Left ventricle myocardium inferior (tissue), 1 donor: ENCODE results near the gene ZNF831. TPM values are rescaled to one million over a fixed set of nuclear protein-coding genes. Genes with fewer than 3 reads are reported as not detected.

Experiments used
- DNase-seq: peaks from one replicate; pipeline ENCODE4 v3.0.0-alpha.2; 2020
- H3K27ac ChIP-seq: fragments of 200-600 bp; replicated peaks from 2 replicates; pipeline ENCODE4 v1.8.0; 2021
- H3K27me3 ChIP-seq: fragments of 200-600 bp; 2 replicates; pipeline ENCODE4 v1.8.0; 2021; ENCODE audit warnings: low read depth
- H3K36me3 ChIP-seq: fragments of 200-600 bp; 2 replicates; pipeline ENCODE4 v1.8.0; 2021
- H3K4me1 ChIP-seq: fragments of 200-600 bp; 2 replicates; pipeline ENCODE4 v1.8.0; 2021
- H3K4me3 ChIP-seq: fragments of 200-600 bp; 2 replicates; pipeline ENCODE4 v1.8.0; 2021; ENCODE audit warnings: mild to moderate bottlenecking, moderate library complexity
- H3K9me3 ChIP-seq: fragments of 200-600 bp; replicated peaks from 2 replicates; pipeline ENCODE4 v1.8.0; 2021
- CTCF ChIP-seq: fragments of 200-600 bp; IDR thresholded peaks from 2 replicates; pipeline ENCODE4 v1.8.0; 2021; ENCODE audit warnings: antibody characterized with exemption, mild to moderate bottlenecking, borderline replicate concordance
- intact Hi-C: fragments of 100-400 bp; cut with micrococcal nuclease; formaldehyde crosslinking; loops from one replicate; pipeline ENCODE4 v1.11.0; 2022
- total RNA-seq: library from RNA; stranded (reverse); fragmentation: NEBNext Ultra II Directional; extraction: Animal tissue kit (Norgen Biotek cat#: 25700); gene quantifications from one replicate; pipeline ENCODE4 v1.2.1, GENCODE V29; 2021
- donor health status: DM: no; HTN: yes; CAD: no; lungs with severe emphysema.

The ZNF831 gene
- total RNA-seq, 1 donor from 2014 or later, result 0.05 TPM

- no peaks in the 10 kb centered on the region for H3K4me1 ChIP-seq
- peaks cover 94% of the 10 kb centered on the region for H3K27me3 ChIP-seq
- H3K27ac ChIP-seq, result no peak overlapping the region
- no peak for TF ChIP-seq CTCF
- peaks cover 7% of the 10 kb centered on the region for H3K9me3 ChIP-seq
- intact Hi-C loops, result no loop called here
- H3K36me3 ChIP-seq, result no peaks in the 10 kb centered on the region
- H3K4me3 ChIP-seq, result no peak overlapping the region
- no peak for DNase-seq
These were observed 69.0 kb downstream of the ZNF831 start for GRCh38 chr20:59232618-59233017.

GRCh38 chr20:59235226-59235625, 71.6 kb downstream of the ZNF831 start:
- no peak for TF ChIP-seq CTCF
- no peaks in the 10 kb centered on the region for H3K9me3 ChIP-seq
- intact Hi-C loops, result no loop called here
- peaks cover 91% of the 10 kb centered on the region for H3K27me3 ChIP-seq
- no peak overlapping the region for H3K4me3 ChIP-seq
- DNase-seq, result no peak
- H3K36me3 ChIP-seq, result no peaks in the 10 kb centered on the region
- H3K4me1 ChIP-seq, result no peaks in the 10 kb centered on the region
- H3K27ac ChIP-seq, result no peak overlapping the region

DNA sequence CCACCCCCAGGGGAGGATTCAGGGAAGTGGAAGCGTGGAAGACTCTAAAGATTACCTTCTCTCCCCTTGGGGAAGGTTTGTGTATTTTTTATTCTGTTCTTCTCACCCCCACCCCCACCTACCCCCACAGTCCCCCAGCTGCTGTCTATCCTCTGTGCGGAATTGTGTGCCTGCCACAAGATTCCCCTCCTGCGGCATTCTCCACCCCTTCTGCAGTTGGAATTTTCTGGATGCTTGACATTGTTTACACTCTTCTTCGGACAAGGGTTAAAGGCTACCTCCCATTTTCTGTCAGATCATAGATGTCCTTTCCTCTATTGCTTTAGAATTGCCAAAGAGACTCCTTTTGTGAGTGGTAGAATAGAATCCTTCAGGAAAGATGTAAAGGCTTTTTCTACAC, 76.4 kb downstream of the ZNF831 start:
- intact Hi-C loops, result no loop called here
- Histone ChIP-seq H3K9me3 (no peaks in the 10 kb centered on the region), H3K27ac (no peak overlapping the region), H3K4me3 (no peak overlapping the region), H3K4me1 (no peaks in the 10 kb centered on the region), H3K36me3 (no peaks in the 10 kb centered on the region), H3K27me3 (peaks cover 88% of the 10 kb centered on the region)
- no peak for TF ChIP-seq CTCF
- DNase-seq, result no peak

- Histone ChIP-seq H3K4me3 (no peak overlapping the region), H3K36me3 (no peaks in the 10 kb centered on the region), H3K9me3 (no peaks in the 10 kb centered on the region), H3K27ac (no peak overlapping the region), H3K27me3 (peaks cover 77% of the 10 kb centered on the region), H3K4me1 (no peaks in the 10 kb centered on the region)
- intact Hi-C loops, result no loop called here
- DNase-seq, result no peak
- no peak for TF ChIP-seq CTCF
These were observed 79.3 kb downstream of the ZNF831 start for GRCh38 chr20:59242714-59243626.

GRCh38 chr20:59246691-59247400, 83.2 kb downstream of the ZNF831 start:
- Histone ChIP-seq H3K4me1 (no peaks in the 10 kb centered on the region), H3K36me3 (no peaks in the 10 kb centered on the region), H3K9me3 (peaks cover 6% of the 10 kb centered on the region), H3K27me3 (peaks cover 78% of the 10 kb centered on the region), H3K27ac (no peak overlapping the region), H3K4me3 (no peak overlapping the region)
- intact Hi-C loops, result no loop called here
- no peak for DNase-seq
- TF ChIP-seq CTCF, result no peak
